PC-3 (cell line): ENCODE measurements around the gene EXOC2.

ENCODE experiments used
- CTCF ChIP-seq: fragments of 300-600 bp; sonication (generic); conservative IDR thresholded peaks from 2 replicates; pipeline ENCODE4 v1.5.1; 2017; ENCODE audit warnings: antibody characterized with exemption, low read depth, mild to moderate bottlenecking, low read length
- EZH2 ChIP-seq: fragments of 300-600 bp; sonication (generic); IDR thresholded peaks from one replicate; pipeline ENCODE4 v1.6.1; 2017; ENCODE audit warnings: antibody characterized with exemption, mild to moderate bottlenecking, low read length; ENCODE audit not compliant: unreplicated experiment
- EZH2phosphoT487 ChIP-seq: fragments of 300-600 bp; sonication (generic); IDR thresholded peaks from 2 replicates; pipeline ENCODE4 v1.6.1; 2018; ENCODE audit warnings: mild to moderate bottlenecking, antibody characterized with exemption, low read length, borderline replicate concordance

DNA sequence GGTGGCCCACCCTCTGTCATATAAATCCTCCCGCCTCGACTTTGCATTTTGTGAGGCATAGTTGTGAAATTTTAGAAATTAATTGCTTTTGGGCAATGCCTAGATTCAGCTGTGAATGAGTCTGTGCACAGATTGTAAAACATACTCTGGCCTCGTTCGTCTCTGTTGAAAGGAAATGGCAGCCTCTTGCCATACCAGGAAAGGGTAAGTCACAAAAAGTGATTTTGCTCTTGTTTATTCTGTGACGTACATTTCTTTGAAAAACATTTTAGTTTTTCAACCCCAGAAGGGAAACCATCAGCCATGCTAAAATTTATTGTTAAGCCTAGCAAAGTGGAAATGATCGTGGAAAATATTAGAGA lies 15.3 kb upstream of the EXOC2 start:
- TF ChIP-seq CTCF = no peak
- no peak for TF ChIP-seq EZH2phosphoT487
- TF ChIP-seq EZH2 = no peak
